Natural killer cell (primary cell): ENCODE data around the gene SLC19A2. TPM values are rescaled to one million over a fixed set of nuclear protein-coding genes. Genes with fewer than 3 reads are reported as not detected.

Source experiments
- ATAC-seq, 3 donors: fragments of 150-1000 bp in 2 of 3; fragments of 200-7000 bp in 1 of 3; cut with Tn5 transposase; 1 replicate in 1 of 3; 2 replicates in 2 of 3; pipeline ENCODE4 v1.10.0; 2021; ENCODE audit warnings: mild to moderate bottlenecking in 2 of 3, moderate library complexity in 2 of 3
- DNase-seq, 2 donors: peaks; one replicate each; pipeline versions ENCODE4 v3.0.0 to v3.0.0-alpha.2; 2013 to 2021; ENCODE audit warnings: mixed read lengths in 1 of 2
- H3K27ac ChIP-seq: one replicate; pipeline ENCODE4 v1.5.1; 2013; ENCODE audit warnings: mild to moderate bottlenecking, low read length
- H3K27me3 ChIP-seq: one replicate; pipeline ENCODE4 v1.6.1; 2013; ENCODE audit warnings: low read length; ENCODE audit not compliant: control insufficient read depth, insufficient read depth
- H3K36me3 ChIP-seq: one replicate; pipeline ENCODE4 v1.6.1; 2013; ENCODE audit warnings: low read length; ENCODE audit not compliant: control insufficient read depth, insufficient read depth
- H3K4me1 ChIP-seq: one replicate; pipeline ENCODE4 v1.6.1; 2013; ENCODE audit warnings: low read length; ENCODE audit not compliant: control insufficient read depth, insufficient read depth
- H3K4me3 ChIP-seq: one replicate; pipeline ENCODE4 v1.5.1; 2013; ENCODE audit warnings: low read length
- H3K9me3 ChIP-seq: one replicate; pipeline ENCODE4 v1.6.1; 2013; ENCODE audit warnings: low read length; ENCODE audit not compliant: control insufficient read depth, insufficient read depth
- H3K27ac Mint-ChIP-seq, 2 donors: one replicate each; pipeline ENCODE4 v1.8.0; 2022; ENCODE audit warnings: mild to moderate bottlenecking in 2 of 2, mixed read lengths in 2 of 2, moderate library complexity in 1 of 2
- H3K27me3 Mint-ChIP-seq, 2 donors: one replicate each; pipeline ENCODE4 v1.8.0; 2022; ENCODE audit warnings: low read depth in 2 of 2, mixed read lengths in 2 of 2
- H3K36me3 Mint-ChIP-seq: one replicate; pipeline ENCODE4 v1.8.0; 2022; ENCODE audit warnings: mixed read lengths
- H3K4me1 Mint-ChIP-seq, 2 donors: one replicate each; pipeline ENCODE4 v1.8.0; 2022; ENCODE audit warnings: mixed read lengths in 2 of 2
- H3K4me3 Mint-ChIP-seq: one replicate; pipeline ENCODE4 v1.8.0; 2022; ENCODE audit warnings: mild to moderate bottlenecking, moderate library complexity, mixed read lengths
- H3K9me3 Mint-ChIP-seq, 2 donors: one replicate each; pipeline ENCODE4 v1.8.0; 2022; ENCODE audit warnings: mixed read lengths in 2 of 2
- CTCF ChIP-seq: fragments of 200-600 bp; IDR thresholded peaks from one replicate; pipeline ENCODE4 v1.8.0; 2022; ENCODE audit warnings: antibody characterized with exemption
- WGBS: methylation state at CpG from one replicate; pipeline ENCODE4 v1.1.7; 2013; ENCODE audit warnings: missing lambda C conversion rate; ENCODE audit not compliant: insufficient coverage; 5-methylcytosine and 5-hydroxymethylcytosine counted together
- intact Hi-C: fragments of 100-400 bp; cut with micrococcal nuclease; formaldehyde crosslinking; loops from one replicate; pipeline ENCODE4 v1.14.2; 2022
- total RNA-seq, 4 donors: library from RNA; stranded (reverse); fragments of 120-200 nt in 1 of 4; gene quantifications; one replicate each; pipeline versions ENCODE4 v1.2.3 to v1.2.4, GENCODE V29; 2013 to 2022

The SLC19A2 gene
- total RNA-seq, 3 donors from 2014 or later (not counting 1 experiment from before 2014, with no cell fraction given), result 5.0 to 6.3 (median 5.3) TPM

- no peaks in the 10 kb centered on the region for H3K9me3 Mint-ChIP-seq
- TF ChIP-seq CTCF, result no peak
- no peaks in the 10 kb centered on the region for H3K9me3 ChIP-seq
- ATAC-seq, result no peak
- DNase-seq, result no peak
- H3K27ac ChIP-seq, result no peak overlapping the region
- no peaks in the 10 kb centered on the region for H3K4me1 ChIP-seq
- H3K27me3 ChIP-seq, result no peaks in the 10 kb centered on the region
- WGBS, result 91% methylated on average over 4 of the region's 5 CpGs
- H3K36me3 ChIP-seq, result peaks cover 4% of the 10 kb centered on the region
- no peaks in the 10 kb centered on the region for H3K4me1 Mint-ChIP-seq
- intact Hi-C loops, result no loop called here
- H3K36me3 Mint-ChIP-seq, result no peaks in the 10 kb centered on the region
- H3K4me3 Mint-ChIP-seq, result no peak overlapping the region
- no peak overlapping the region for H3K4me3 ChIP-seq
- H3K27me3 Mint-ChIP-seq, result no peaks in the 10 kb centered on the region
- no peak overlapping the region for H3K27ac Mint-ChIP-seq
Measured at GRCh38 chr1:169473347-169473746, 12.4 kb downstream of the SLC19A2 start.

- H3K36me3 ChIP-seq, result peaks cover 6% of the 10 kb centered on the region
- H3K4me1 Mint-ChIP-seq, result no peaks in the 10 kb centered on the region
- intact Hi-C loops, result no loop called here
- no peak overlapping the region for H3K27ac ChIP-seq
- DNase-seq (no peak), ATAC-seq (no peak)
- no peak overlapping the region for H3K4me3 Mint-ChIP-seq
- no peaks in the 10 kb centered on the region for H3K9me3 Mint-ChIP-seq
- no peaks in the 10 kb centered on the region for H3K36me3 Mint-ChIP-seq
- no peak overlapping the region for H3K4me3 ChIP-seq
- no peaks in the 10 kb centered on the region for H3K27me3 ChIP-seq
- no peak overlapping the region for H3K27ac Mint-ChIP-seq
- H3K9me3 ChIP-seq, result no peaks in the 10 kb centered on the region
- H3K27me3 Mint-ChIP-seq, result no peaks in the 10 kb centered on the region
- WGBS, result 100% methylated on average over 1 of the region's 3 CpGs
- no peak for TF ChIP-seq CTCF
- no peaks in the 10 kb centered on the region for H3K4me1 ChIP-seq
Measured at GRCh38 chr1:169472738-169473137, 13.0 kb downstream of the SLC19A2 start.

GRCh38 chr1:169468982-169469381 is 16.8 kb downstream of the SLC19A2 start:
- Mint-ChIP-seq H3K27ac (no peak overlapping the region), H3K36me3 (no peaks in the 10 kb centered on the region), H3K9me3 (no peaks in the 10 kb centered on the region), H3K4me1 (no peaks in the 10 kb centered on the region), H3K4me3 (no peak overlapping the region), H3K27me3 (no peaks in the 10 kb centered on the region)
- Histone ChIP-seq H3K4me1 (no peaks in the 10 kb centered on the region), H3K4me3 (no peak overlapping the region), H3K36me3 (peaks cover 5% of the 10 kb centered on the region), H3K27me3 (no peaks in the 10 kb centered on the region), H3K9me3 (no peaks in the 10 kb centered on the region), H3K27ac (no peak overlapping the region)
- DNase-seq (no peak), ATAC-seq (no peak)
- intact Hi-C loops, result loop anchor here (5.0 kb wide), 1 partner anchor 78 kb away; no protein-coding TSS in a partner anchor
- TF ChIP-seq CTCF, result no peak
